Fibroblast of lung (primary cell): ENCODE measurements around the gene TBL1XR1.

ENCODE experiments used
- CTCF ChIP-seq, 2 donors: IDR thresholded peaks in 1 of 2; conservative IDR thresholded peaks in 1 of 2; 1 replicate in 1 of 2; 2 replicates in 1 of 2; pipeline ENCODE4 v1.5.1; 2011 to 2012; ENCODE audit warnings: low read length in 2 of 2, control low read depth in 1 of 2, inconsistent platforms in 1 of 2, low read depth in 1 of 2, mild to moderate bottlenecking in 1 of 2
- EZH2 ChIP-seq: IDR thresholded peaks from 2 replicates; pipeline ENCODE4 v1.5.1; 2012; ENCODE audit warnings: low read length, control low read depth, mild to moderate bottlenecking; ENCODE audit errors: missing control alignments

- TF ChIP-seq CTCF (conservative IDR thresholded peaks at IDR 0.05 in 1 of 2, IDR thresholded peaks at IDR 0.05 in 1 of 2; ENCODE audit: low read depth in 1 of 2, low read length in 2 of 2): no peak
- TF ChIP-seq EZH2: no peak
Observed at GRCh38 chr3:177229791-177230190, 32.5 kb upstream of the TBL1XR1 start.
